ENCODE results near the gene FCAMR. TPM values are rescaled to one million over a fixed set of nuclear protein-coding genes. Genes with fewer than 3 reads are reported as not detected.

Gene FCAMR
- total RNA-seq, 3 donors from 2014 or later, result 0.41 to 0.98 (median 0.84) TPM

DNA sequence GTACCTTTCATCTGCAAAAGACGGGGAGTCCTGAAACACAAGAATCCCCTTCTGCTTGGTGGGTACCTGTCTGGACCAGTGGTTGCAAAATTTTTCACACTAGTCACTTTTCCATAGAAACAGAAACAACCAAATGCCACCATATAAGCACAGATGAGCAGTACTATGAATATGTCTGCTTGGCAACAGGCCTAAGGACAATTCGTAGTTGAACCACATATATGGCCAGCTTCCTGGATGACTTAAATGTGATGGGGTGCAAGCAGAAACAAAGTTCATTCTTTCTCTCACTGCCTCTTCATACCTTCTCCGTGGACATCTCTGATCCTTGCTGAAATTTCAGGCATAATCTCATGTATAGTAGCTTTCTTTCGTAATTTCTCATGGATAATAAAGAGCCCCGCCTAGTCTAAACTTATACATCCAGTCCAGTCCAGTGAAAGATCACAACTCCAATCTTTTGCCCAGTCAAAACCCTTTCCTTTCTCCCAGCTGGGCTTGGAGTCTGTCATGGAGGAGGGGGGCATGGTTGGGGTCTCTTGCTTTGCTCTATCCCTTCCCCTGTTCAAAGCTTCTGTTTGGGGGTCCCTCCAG, 7.0 kb downstream of the FCAMR start:
- peak; percentile 64 for ATAC-seq

DNA sequence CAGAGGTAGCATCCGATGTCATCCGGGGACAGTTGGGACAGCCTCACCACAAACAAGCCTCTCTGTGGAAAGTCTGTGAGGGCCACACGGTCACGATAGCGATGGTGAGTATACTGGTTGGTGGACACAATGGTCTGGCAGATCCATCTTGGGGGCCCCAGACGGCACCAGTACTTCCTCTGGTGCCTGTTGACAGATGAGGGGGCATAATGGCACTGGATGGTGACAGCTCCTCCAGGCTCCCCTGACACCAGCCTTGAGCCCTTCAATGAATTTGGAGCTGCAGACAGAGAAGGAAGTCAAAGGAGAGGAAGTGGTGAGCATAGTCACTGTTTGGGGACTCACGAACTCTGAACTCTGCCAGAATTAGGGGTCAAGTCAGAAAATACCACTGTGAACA, 8.0 kb downstream of the FCAMR start:
- peaks cover 22% of the 10 kb centered on the region for H3K4me1 ChIP-seq (ENCODE audit: low read depth)
- DNase-seq (no peak), ATAC-seq (no peak)
- H3K9me3 ChIP-seq, result no peaks in the 10 kb centered on the region
- intact Hi-C loops (cut with DNase I, micrococcal nuclease), result no loop called here
- H3K4me3 ChIP-seq, result no peak overlapping the region
- TF ChIP-seq, protein P1, sequence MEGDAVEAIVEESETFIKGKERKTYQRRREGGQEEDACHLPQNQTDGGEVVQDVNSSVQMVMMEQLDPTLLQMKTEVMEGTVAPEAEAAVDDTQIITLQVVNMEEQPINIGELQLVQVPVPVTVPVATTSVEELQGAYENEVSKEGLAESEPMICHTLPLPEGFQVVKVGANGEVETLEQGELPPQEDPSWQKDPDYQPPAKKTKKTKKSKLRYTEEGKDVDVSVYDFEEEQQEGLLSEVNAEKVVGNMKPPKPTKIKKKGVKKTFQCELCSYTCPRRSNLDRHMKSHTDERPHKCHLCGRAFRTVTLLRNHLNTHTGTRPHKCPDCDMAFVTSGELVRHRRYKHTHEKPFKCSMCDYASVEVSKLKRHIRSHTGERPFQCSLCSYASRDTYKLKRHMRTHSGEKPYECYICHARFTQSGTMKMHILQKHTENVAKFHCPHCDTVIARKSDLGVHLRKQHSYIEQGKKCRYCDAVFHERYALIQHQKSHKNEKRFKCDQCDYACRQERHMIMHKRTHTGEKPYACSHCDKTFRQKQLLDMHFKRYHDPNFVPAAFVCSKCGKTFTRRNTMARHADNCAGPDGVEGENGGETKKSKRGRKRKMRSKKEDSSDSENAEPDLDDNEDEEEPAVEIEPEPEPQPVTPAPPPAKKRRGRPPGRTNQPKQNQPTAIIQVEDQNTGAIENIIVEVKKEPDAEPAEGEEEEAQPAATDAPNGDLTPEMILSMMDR (IDR thresholded peaks at IDR 0.05), result no peak
- no peaks in the 10 kb centered on the region for H3K36me3 ChIP-seq (ENCODE audit: low read depth)

More for the DNA sequence above, 7.0 kb downstream of the FCAMR start:
- Histone ChIP-seq H3K4me3 (no peak overlapping the region), H3K9me3 (no peaks in the 10 kb centered on the region), H3K4me1 (ENCODE audit: low read depth) (peaks cover 27% of the 10 kb centered on the region), H3K36me3 (ENCODE audit: low read depth) (no peaks in the 10 kb centered on the region)
- TF ChIP-seq, protein P1 (IDR thresholded peaks at IDR 0.05), result no peak
- intact Hi-C loops (cut with DNase I, micrococcal nuclease), result no loop called here
- peak in 1 of 3 donors; percentile 45 for DNase-seq

DNA sequence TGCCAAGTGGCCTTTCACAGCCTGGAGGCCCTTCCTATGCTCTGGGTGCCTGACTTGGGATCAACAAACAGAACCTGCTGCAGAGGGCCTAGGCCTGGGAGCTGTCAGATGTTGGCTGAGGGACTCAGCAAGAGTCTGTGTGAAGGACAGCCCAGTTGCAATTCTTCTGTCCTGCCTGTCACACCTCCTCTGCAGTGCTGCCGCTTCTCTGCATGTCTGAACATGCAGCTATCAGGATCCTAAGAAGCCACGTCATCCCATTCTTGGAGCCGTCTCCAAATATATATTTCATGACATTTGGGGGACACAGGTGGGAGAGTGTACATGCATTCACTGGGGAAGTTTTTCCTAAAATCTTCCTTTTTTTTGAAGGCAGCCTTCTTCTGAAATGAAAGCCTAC, 8.6 kb downstream of the FCAMR start:
- intact Hi-C loops (cut with DNase I, micrococcal nuclease), result no loop called here
- Histone ChIP-seq H3K4me1 (ENCODE audit: low read depth) (peaks cover 16% of the 10 kb centered on the region), H3K4me3 (no peak overlapping the region), H3K9me3 (no peaks in the 10 kb centered on the region), H3K36me3 (ENCODE audit: low read depth) (no peaks in the 10 kb centered on the region)
- no peak for ATAC-seq
- TF ChIP-seq, protein P1 (IDR thresholded peaks at IDR 0.05), result no peak
- DNase-seq, result no peak

DNA sequence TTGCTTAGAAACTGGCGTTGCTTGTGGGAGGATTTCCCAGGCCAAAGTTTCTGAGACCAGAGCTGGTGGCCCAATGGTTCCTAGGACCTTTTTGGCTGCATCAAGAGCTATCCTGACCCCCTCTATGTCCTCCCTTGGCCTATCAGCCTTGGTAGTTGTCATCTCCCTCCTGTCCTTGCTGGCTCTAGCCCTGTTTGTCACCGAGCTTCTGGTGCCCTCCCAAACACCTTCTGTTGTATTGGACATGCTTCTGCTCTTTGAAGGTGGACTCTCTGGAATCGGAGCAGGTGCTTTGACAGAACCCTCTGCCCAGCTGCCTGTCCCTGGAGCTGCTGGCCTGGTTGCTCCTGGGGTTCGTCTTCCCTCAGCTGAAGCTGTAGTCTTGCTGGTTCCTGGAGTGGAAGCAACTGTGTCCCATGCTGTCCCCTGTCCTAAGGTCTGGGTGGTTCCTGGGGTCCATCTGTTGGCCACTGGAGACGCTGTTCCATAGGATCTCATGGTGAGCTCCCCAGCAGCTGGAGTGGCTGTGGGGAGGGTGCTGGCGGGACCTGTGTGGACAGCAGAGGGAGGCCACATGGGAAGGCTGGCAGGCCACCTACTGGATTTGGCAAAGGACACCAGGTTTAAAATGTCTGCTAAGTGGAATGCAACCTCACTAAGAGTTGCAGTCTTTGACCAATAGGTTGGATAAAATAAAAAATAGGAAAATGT, 9.4 kb downstream of the FCAMR start:
- Histone ChIP-seq H3K36me3 (ENCODE audit: low read depth) (no peaks in the 10 kb centered on the region), H3K4me1 (ENCODE audit: low read depth) (peaks cover 23% of the 10 kb centered on the region), H3K9me3 (no peaks in the 10 kb centered on the region), H3K4me3 (no peak overlapping the region)
- DNase-seq, result no peak
- TF ChIP-seq, protein P1 (IDR thresholded peaks at IDR 0.05), result no peak
- intact Hi-C loops (cut with DNase I, micrococcal nuclease), result no loop called here
- no peak for ATAC-seq

DNA sequence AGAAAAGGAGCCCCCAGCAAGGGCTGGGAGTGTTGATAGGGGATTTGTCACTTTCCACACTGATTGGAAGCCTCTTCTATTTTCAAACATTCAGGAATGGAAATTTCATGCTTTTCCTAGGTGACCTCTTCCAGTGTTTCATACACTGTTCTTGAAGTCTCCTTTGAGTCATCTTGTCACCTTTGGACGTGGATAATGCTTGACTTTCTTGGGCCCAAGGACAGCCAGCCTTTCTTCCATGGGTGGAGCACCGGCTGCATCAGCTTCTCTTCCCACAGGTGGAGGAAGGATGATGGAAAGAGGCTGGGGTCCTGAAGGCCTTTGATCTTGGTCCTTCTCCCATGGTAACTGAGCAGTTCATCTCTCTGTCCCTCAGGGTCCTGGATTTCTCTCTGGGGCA, 12.1 kb downstream of the FCAMR start:
- H3K4me1 ChIP-seq (ENCODE audit: low read depth), result peaks cover 40% of the 10 kb centered on the region
- ATAC-seq (no peak), DNase-seq (no peak)
- TF ChIP-seq, protein P1 (IDR thresholded peaks at IDR 0.05), result no peak
- intact Hi-C loops (cut with DNase I, micrococcal nuclease), result no loop called here
- no peak overlapping the region for H3K4me3 ChIP-seq
- H3K9me3 ChIP-seq, result no peaks in the 10 kb centered on the region
- H3K36me3 ChIP-seq (ENCODE audit: low read depth), result no peaks in the 10 kb centered on the region
